Measurements from ENCODE around the gene KIAA0513. TPM values are rescaled to one million over a fixed set of nuclear protein-coding genes. Genes with fewer than 3 reads are reported as not detected.

The KIAA0513 gene
- total and polyA plus RNA-seq, 2 of the 13 experiments (the other 11 are each of a cell fraction or from before 2014, with no cell fraction given) = 1.8 TPM

DNA sequence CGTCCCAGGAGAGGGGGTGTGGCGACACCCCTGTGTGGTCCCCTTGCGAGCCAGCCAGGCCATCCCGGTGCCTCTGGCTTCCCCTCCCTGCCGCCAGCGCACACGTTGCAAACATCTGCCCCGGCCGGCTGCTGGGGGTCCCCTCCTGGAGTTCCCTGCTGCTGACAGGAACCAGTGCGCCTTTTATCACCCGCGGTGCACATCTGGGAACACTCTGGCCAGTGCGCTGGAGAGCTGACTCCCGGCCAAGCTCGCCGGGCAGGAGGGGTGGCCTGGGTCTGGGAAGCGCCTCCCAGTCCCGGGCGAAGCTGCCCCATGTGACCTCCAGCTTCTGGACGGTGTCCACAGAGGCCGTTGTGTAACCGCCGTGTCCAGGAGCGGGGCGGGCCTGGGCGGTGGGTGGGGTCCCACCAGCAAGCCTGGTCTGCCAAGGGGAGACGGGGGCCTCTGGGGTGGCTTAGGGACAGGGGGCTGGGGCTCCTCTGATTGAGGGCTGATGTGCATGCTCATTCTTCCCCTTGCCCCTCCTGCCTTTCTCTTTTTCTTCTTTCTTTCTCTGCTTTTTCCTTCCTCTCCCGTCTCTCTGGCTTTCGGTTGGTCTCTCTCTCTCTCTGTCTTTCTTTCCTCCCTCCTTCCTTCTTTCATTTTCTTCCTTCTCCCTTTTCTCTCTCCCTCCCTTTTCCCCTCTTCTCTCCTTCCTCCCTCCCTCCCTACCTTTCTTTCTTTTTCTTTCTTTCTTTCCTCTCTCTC, 109.9 kb downstream of the KIAA0513 start (continued):
- TF ChIP-seq, protein P1, sequence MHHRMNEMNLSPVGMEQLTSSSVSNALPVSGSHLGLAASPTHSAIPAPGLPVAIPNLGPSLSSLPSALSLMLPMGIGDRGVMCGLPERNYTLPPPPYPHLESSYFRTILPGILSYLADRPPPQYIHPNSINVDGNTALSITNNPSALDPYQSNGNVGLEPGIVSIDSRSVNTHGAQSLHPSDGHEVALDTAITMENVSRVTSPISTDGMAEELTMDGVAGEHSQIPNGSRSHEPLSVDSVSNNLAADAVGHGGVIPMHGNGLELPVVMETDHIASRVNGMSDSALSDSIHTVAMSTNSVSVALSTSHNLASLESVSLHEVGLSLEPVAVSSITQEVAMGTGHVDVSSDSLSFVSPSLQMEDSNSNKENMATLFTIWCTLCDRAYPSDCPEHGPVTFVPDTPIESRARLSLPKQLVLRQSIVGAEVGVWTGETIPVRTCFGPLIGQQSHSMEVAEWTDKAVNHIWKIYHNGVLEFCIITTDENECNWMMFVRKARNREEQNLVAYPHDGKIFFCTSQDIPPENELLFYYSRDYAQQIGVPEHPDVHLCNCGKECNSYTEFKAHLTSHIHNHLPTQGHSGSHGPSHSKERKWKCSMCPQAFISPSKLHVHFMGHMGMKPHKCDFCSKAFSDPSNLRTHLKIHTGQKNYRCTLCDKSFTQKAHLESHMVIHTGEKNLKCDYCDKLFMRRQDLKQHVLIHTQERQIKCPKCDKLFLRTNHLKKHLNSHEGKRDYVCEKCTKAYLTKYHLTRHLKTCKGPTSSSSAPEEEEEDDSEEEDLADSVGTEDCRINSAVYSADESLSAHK (CRISPR knock-in tag; IDR thresholded peaks at IDR 0.05; ENCODE audit: borderline replicate concordance) = no peak
- TF ChIP-seq ZNF879 (CRISPR knock-in tag; IDR thresholded peaks at IDR 0.05) (0 out of 2 replicates have a peak, but pooled peaks have one; percentile 6), RXRB (CRISPR knock-in tag; IDR thresholded peaks at IDR 0.05; ENCODE audit: borderline replicate concordance) (peak; percentile 91), SMAD1 (CRISPR knock-in tag; IDR thresholded peaks at IDR 0.05; ENCODE audit: borderline replicate concordance, low read depth) (peak; percentile 32; the same call in 1 of the 2 replicates), MED8 (CRISPR knock-in tag; IDR thresholded peaks at IDR 0.05; ENCODE audit: insufficient replicate concordance) (peak; percentile 43), IRF9 (CRISPR knock-in tag; IDR thresholded peaks at IDR 0.05; ENCODE audit: borderline replicate concordance) (peak; percentile 83; the same call in 1 of the 2 replicates), HNRNPLL (IDR thresholded peaks at IDR 0.05; ENCODE audit: low read depth, low read length, poor library complexity, severe bottlenecking) (peak; percentile 40), GATAD2A (CRISPR knock-in tag; IDR thresholded peaks at IDR 0.05) (peak; percentile 75), DPF2 (CRISPR knock-in tag; IDR thresholded peaks at IDR 0.05; ENCODE audit: borderline replicate concordance, low read depth) (peak; percentile 44; the same call in 1 of the 2 replicates), ZNF619 (CRISPR knock-in tag; IDR thresholded peaks at IDR 0.05) (peak; percentile 65; the same call in 1 of the 2 replicates), GTF2F1 (IDR thresholded peaks at IDR 0.05; ENCODE audit: low read length) (no peak), GATAD1 (CRISPR knock-in tag; IDR thresholded peaks at IDR 0.05) (peak; percentile 20; the same call in 1 of the 2 replicates), ELF3 (CRISPR knock-in tag; IDR thresholded peaks at IDR 0.05) (peak; percentile 75), RBM39 (IDR thresholded peaks at IDR 0.05; ENCODE audit: low read depth, low read length, poor library complexity, severe bottlenecking) (peak; percentile 39), ZNF781 (CRISPR knock-in tag; IDR thresholded peaks at IDR 0.05; ENCODE audit: borderline replicate concordance, not compliant biosample characterization) (no peak), ZSCAN22 (CRISPR knock-in tag; IDR thresholded peaks at IDR 0.05) (peak; percentile 58; the same call in 1 of the 2 replicates)
- TF ChIP-seq, protein P2, sequence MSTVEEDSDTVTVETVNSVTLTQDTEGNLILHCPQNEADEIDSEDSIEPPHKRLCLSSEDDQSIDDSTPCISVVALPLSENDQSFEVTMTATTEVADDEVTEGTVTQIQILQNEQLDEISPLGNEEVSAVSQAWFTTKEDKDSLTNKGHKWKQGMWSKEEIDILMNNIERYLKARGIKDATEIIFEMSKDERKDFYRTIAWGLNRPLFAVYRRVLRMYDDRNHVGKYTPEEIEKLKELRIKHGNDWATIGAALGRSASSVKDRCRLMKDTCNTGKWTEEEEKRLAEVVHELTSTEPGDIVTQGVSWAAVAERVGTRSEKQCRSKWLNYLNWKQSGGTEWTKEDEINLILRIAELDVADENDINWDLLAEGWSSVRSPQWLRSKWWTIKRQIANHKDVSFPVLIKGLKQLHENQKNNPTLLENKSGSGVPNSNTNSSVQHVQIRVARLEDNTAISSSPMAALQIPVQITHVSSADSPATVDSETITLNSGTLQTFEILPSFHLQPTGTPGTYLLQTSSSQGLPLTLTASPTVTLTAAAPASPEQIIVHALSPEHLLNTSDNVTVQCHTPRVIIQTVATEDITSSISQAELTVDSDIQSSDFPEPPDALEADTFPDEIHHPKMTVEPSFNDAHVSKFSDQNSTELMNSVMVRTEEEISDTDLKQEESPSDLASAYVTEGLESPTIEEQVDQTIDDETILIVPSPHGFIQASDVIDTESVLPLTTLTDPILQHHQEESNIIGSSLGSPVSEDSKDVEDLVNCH (CRISPR knock-in tag; IDR thresholded peaks at IDR 0.05) = no peak
- TF ChIP-seq, protein P3, sequence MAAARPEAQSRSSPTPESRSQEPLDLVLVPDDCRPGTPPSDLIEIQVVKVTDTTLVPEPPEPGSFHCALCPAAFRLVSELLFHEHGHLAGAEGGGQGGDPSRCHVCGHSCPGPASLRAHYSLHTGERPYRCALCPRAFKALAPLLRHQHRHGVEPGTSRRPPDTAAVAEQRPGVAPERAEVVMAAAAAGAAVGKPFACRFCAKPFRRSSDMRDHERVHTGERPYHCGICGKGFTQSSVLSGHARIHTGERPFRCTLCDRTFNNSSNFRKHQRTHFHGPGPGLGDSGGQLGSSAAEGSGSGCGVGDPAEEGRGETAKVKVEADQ (CRISPR knock-in tag; IDR thresholded peaks at IDR 0.05; ENCODE audit: borderline replicate concordance) = no peak

All from HepG2 (cell line).